Tibial artery (tissue), 4 donors: ENCODE data around the gene NEUROD6.

Experiments used
- DNase-seq, 2 donors: peaks; one replicate each; pipeline ENCODE4 v3.0.0-alpha.2; 2019
- H3K27ac ChIP-seq, 2 donors: fragments of 200-600 bp; sonication (generic) in 1 of 2; 1 replicate in 1 of 2; 2 replicates in 1 of 2; pipeline ENCODE4 v1.5.1; 2018 to 2019; ENCODE audit warnings: mild to moderate bottlenecking in 1 of 2
- H3K27me3 ChIP-seq, 2 donors: fragments of 200-600 bp; sonication (generic) in 1 of 2; one replicate each; pipeline versions ENCODE4 v1.5.1 to v1.6.0; 2016 to 2019
- H3K36me3 ChIP-seq, 3 donors: fragments of 200-600 bp; sonication (generic) in 2 of 3; one replicate each; pipeline ENCODE4 v1.5.1; 2016 to 2019; ENCODE audit warnings: mild to moderate bottlenecking in 2 of 3
- H3K4me1 ChIP-seq, 4 donors: fragments of 200-600 bp; sonication (generic) in 2 of 4; 1 replicate in 3 of 4; 2 replicates in 1 of 4; pipeline ENCODE4 v1.5.1; 2016 to 2019
- H3K4me3 ChIP-seq, 2 donors: fragments of 200-600 bp; sonication (generic) in 1 of 2; 1 replicate in 1 of 2; 2 replicates in 1 of 2; pipeline ENCODE4 v1.5.1; 2018 to 2019; ENCODE audit warnings: mild to moderate bottlenecking in 2 of 2
- H3K9me3 ChIP-seq, 3 donors: fragments of 200-600 bp; sonication (generic) in 1 of 3; one replicate each; pipeline ENCODE4 v1.5.1; 2016 to 2019
- CTCF ChIP-seq, 2 experiments: fragments of 200-600 bp in 1 of 2; fragments of 450-650 bp in 1 of 2; IDR thresholded peaks; one replicate each; pipeline ENCODE4 v1.5.1; 2017 to 2019; ENCODE audit warnings: antibody characterized with exemption in 2 of 2, mild to moderate bottlenecking in 1 of 2, moderate library complexity in 1 of 2
- intact Hi-C: fragments of 100-400 bp; cut with DNase I; formaldehyde crosslinking; loops from one replicate; pipeline ENCODE4 v1.15.0; 2023; ENCODE audit warnings: low total_unique reads

NEUROD6 gene

GRCh38 chr7:31333291-31333690 is 7.2 kb downstream of the NEUROD6 start:
- H3K36me3 ChIP-seq, result no peaks in the 10 kb centered on the region
- no peak for DNase-seq
- intact Hi-C loops, result no loop called here
- no peak for TF ChIP-seq CTCF (IDR thresholded peaks at IDR 0.05)
- no peak overlapping the region for H3K27ac ChIP-seq
- H3K27me3 ChIP-seq, result peaks cover 0 to 26% of the 10 kb centered on the region in 2 donors
- H3K9me3 ChIP-seq, result no peaks in the 10 kb centered on the region
- peaks cover 0 to 13% (median 0%) of the 10 kb centered on the region in 4 donors for H3K4me1 ChIP-seq
- H3K4me3 ChIP-seq, result no peak overlapping the region

GRCh38 chr7:31327071-31327470 is 13.5 kb downstream of the NEUROD6 start:
- Histone ChIP-seq H3K36me3 (no peaks in the 10 kb centered on the region), H3K9me3 (no peaks in the 10 kb centered on the region), H3K4me1 (no peaks in the 10 kb centered on the region), H3K27me3 (no peaks in the 10 kb centered on the region), H3K27ac (no peak overlapping the region), H3K4me3 (no peak overlapping the region)
- TF ChIP-seq CTCF (IDR thresholded peaks at IDR 0.05), result no peak
- no peak for DNase-seq
- intact Hi-C loops, result no loop called here

GRCh38 chr7:31326416-31326815 is 14.1 kb downstream of the NEUROD6 start:
- Histone ChIP-seq H3K27ac (no peak overlapping the region), H3K27me3 (no peaks in the 10 kb centered on the region), H3K9me3 (no peaks in the 10 kb centered on the region), H3K4me3 (no peak overlapping the region), H3K4me1 (no peaks in the 10 kb centered on the region), H3K36me3 (no peaks in the 10 kb centered on the region)
- no peak for TF ChIP-seq CTCF (IDR thresholded peaks at IDR 0.05)
- DNase-seq, result no peak
- intact Hi-C loops, result no loop called here

- H3K4me1 ChIP-seq, result no peaks in the 10 kb centered on the region
- H3K27me3 ChIP-seq, result no peaks in the 10 kb centered on the region
- no peak for TF ChIP-seq CTCF (IDR thresholded peaks at IDR 0.05)
- H3K27ac ChIP-seq, result no peak overlapping the region
- H3K4me3 ChIP-seq, result no peak overlapping the region
- no peaks in the 10 kb centered on the region for H3K9me3 ChIP-seq
- intact Hi-C loops, result no loop called here
- no peak for DNase-seq
- no peaks in the 10 kb centered on the region for H3K36me3 ChIP-seq
These were observed 17.4 kb downstream of the NEUROD6 start for GRCh38 chr7:31323101-31323500.

- Histone ChIP-seq H3K4me1 (no peaks in the 10 kb centered on the region), H3K27me3 (no peaks in the 10 kb centered on the region), H3K9me3 (no peaks in the 10 kb centered on the region), H3K4me3 (no peak overlapping the region), H3K36me3 (no peaks in the 10 kb centered on the region), H3K27ac (no peak overlapping the region)
- no peak for DNase-seq
- intact Hi-C loops, result no loop called here
- no peak for TF ChIP-seq CTCF (IDR thresholded peaks at IDR 0.05)
These were observed 19.9 kb downstream of the NEUROD6 start for GRCh38 chr7:31320675-31321074.

GRCh38 chr7:31318313-31318712 is 22.2 kb downstream of the NEUROD6 start:
- H3K27me3 ChIP-seq, result no peaks in the 10 kb centered on the region
- H3K4me3 ChIP-seq, result no peak overlapping the region
- no peak for DNase-seq
- intact Hi-C loops, result no loop called here
- no peak overlapping the region for H3K27ac ChIP-seq
- no peaks in the 10 kb centered on the region for H3K36me3 ChIP-seq
- H3K4me1 ChIP-seq, result no peaks in the 10 kb centered on the region
- no peak for TF ChIP-seq CTCF (IDR thresholded peaks at IDR 0.05)
- no peaks in the 10 kb centered on the region for H3K9me3 ChIP-seq
